K562 (cell line): ENCODE data around the gene TMEM164. TPM values are rescaled to one million over a fixed set of nuclear protein-coding genes. Genes with fewer than 3 reads are reported as not detected.

ENCODE experiments used
- CCNT2 ChIP-seq: IDR thresholded peaks from 2 replicates; pipeline ENCODE4 v1.6.1; 2011; ENCODE audit warnings: borderline replicate concordance, low read depth, mild to moderate bottlenecking, moderate library complexity, mixed read lengths, low read length; ENCODE audit not compliant: insufficient read length; ENCODE audit errors: extremely low read depth
- HLTF ChIP-seq: fragments of 450-650 bp; IDR thresholded peaks from 2 replicates; pipeline ENCODE4 v1.6.1; 2016
- LARP7 ChIP-seq: fragments of 450-650 bp; IDR thresholded peaks from 2 replicates; pipeline ENCODE4 v1.6.1; 2016
- MAZ ChIP-seq, 2 experiments: fragments of 450-650 bp in 1 of 2; sonication (generic) in 1 of 2; formaldehyde crosslinking; IDR thresholded peaks in 1 of 2; conservative IDR thresholded peaks in 1 of 2; 2 replicates each; pipeline versions ENCODE4 v1.4.0 to v1.5.0; 2020; ENCODE audit warnings: mild to moderate bottlenecking in 1 of 2, missing genetic modification reagents in 1 of 2
- NRF1 ChIP-seq, 2 experiments: fragments of 450-650 bp; IDR thresholded peaks in 1 of 2; conservative IDR thresholded peaks in 1 of 2; 2 replicates each; pipeline ENCODE4 v1.6.1; 2014; ENCODE audit warnings: mild to moderate bottlenecking in 2 of 2
- POLR2G ChIP-seq: fragments of 200-400 bp; formaldehyde crosslinking; IDR thresholded peaks from 2 replicates; pipeline ENCODE4 v1.6.1; 2017; ENCODE audit warnings: low read depth, mild to moderate bottlenecking, antibody characterized with exemption, low read length, moderate library complexity
- RBBP5 ChIP-seq: fragments of 200-600 bp; sonication (generic); IDR thresholded peaks from 2 replicates; pipeline ENCODE4 v1.6.1; 2012; ENCODE audit warnings: borderline replicate concordance, mild to moderate bottlenecking, low read length, control low read depth, inconsistent platforms; ENCODE audit not compliant: insufficient read depth, poor library complexity, severe bottlenecking
- SIN3A ChIP-seq, 2 experiments: fragments of 150-350 bp in 1 of 2; IDR thresholded peaks; 2 replicates each; pipeline ENCODE4 v1.6.1; 2011 to 2016; ENCODE audit warnings: borderline replicate concordance in 2 of 2, low read depth in 2 of 2, low read length in 2 of 2, mild to moderate bottlenecking in 2 of 2, moderate library complexity in 2 of 2; ENCODE audit not compliant: control insufficient read depth in 1 of 2
- SMAD4 ChIP-seq: fragments of 250-450 bp; sonication (Bioruptor Pico); conservative IDR thresholded peaks from 2 replicates; pipeline ENCODE4 v1.8.0; 2021; ENCODE audit warnings: inconsistent platforms, mild to moderate bottlenecking, moderate library complexity
- SPI1 ChIP-seq: IDR thresholded peaks from 2 replicates; pipeline ENCODE4 v1.6.1; 2011; ENCODE audit warnings: low read depth, low read length, control low read depth, borderline replicate concordance
- ZNF263 ChIP-seq: sonication (generic); formaldehyde crosslinking; IDR thresholded peaks from 2 replicates; pipeline ENCODE4 v1.8.0; 2022; ENCODE audit warnings: mild to moderate bottlenecking, missing genetic modification reagents, borderline replicate concordance
- polyA plus RNA-seq, 8 experiments: library from polyadenylated mRNA; depleted of rRNA in 4 of 8; stranded (reverse) in 5 of 8; unstranded in 3 of 8; fragments of >200 nt; fragmentation: Nextera tagmentation in 2 of 8; fragmentation: Illumina TruSeq in 1 of 8; extraction: Ambion mirVana in 2 of 8; extraction: Trizol in 1 of 8; gene quantifications; 2 replicates each; pipeline versions ENCODE4 v1.2.1 to v1.2.3, GENCODE V29; 2011 to 2014; ENCODE audit warnings: inconsistent platforms in 1 of 8, missing spikeins in 1 of 8
- total RNA-seq, 7 experiments: library from RNA; depleted of rRNA in 6 of 7; stranded (reverse); fragments of >200 nt in 6 of 7; fragmentation: Illumina TruSeq in 2 of 7; extraction: Trizol in 2 of 7; gene quantifications; 2 replicates each; pipeline versions ENCODE4 v1.2.1 to v1.2.3, GENCODE V29; 2011 to 2021; ENCODE audit warnings: low replicate concordance in 1 of 7
- TF ChIP-seq, protein P1 (sequence below): fragments of 200-800 bp; sonication (Bioruptor generic); IDR thresholded peaks from 2 replicates; pipeline ENCODE4 v1.6.1; 2017; ENCODE audit warnings: missing genetic modification characterization, missing compliant biosample characterization
- TF ChIP-seq, protein P2 (sequence below): sonication (generic); formaldehyde crosslinking; IDR thresholded peaks from 2 replicates; pipeline ENCODE4 v1.8.1; 2023; ENCODE audit warnings: missing genetic modification reagents, mild to moderate bottlenecking, borderline replicate concordance
- TF ChIP-seq, protein P3 (sequence below): fragments of 450-650 bp; conservative IDR thresholded peaks from 2 replicates; pipeline ENCODE4 v1.6.1; 2016; ENCODE audit warnings: missing genetic modification characterization, low read depth, mild to moderate bottlenecking, control low read depth, missing compliant biosample characterization
- TF ChIP-seq, protein P4 (sequence below), 2 experiments: IDR thresholded peaks; 2 replicates each; pipeline ENCODE4 v1.6.1; 2011; ENCODE audit warnings: borderline replicate concordance in 1 of 2, control low read depth in 1 of 2, low read depth in 1 of 2, low read length in 1 of 2, mild to moderate bottlenecking in 1 of 2, mixed read lengths in 1 of 2, moderate library complexity in 1 of 2; ENCODE audit not compliant: insufficient read depth in 1 of 2, insufficient read length in 1 of 2, poor library complexity in 1 of 2, severe bottlenecking in 1 of 2; ENCODE audit errors: extremely low read depth in 1 of 2

The TMEM164 gene
- total and polyA plus RNA-seq, 9 of the 15 experiments (the other 6 are each of a cell fraction or from before 2014, with no cell fraction given), result 2.4 to 57.3 (median 23.1) TPM

DNA sequence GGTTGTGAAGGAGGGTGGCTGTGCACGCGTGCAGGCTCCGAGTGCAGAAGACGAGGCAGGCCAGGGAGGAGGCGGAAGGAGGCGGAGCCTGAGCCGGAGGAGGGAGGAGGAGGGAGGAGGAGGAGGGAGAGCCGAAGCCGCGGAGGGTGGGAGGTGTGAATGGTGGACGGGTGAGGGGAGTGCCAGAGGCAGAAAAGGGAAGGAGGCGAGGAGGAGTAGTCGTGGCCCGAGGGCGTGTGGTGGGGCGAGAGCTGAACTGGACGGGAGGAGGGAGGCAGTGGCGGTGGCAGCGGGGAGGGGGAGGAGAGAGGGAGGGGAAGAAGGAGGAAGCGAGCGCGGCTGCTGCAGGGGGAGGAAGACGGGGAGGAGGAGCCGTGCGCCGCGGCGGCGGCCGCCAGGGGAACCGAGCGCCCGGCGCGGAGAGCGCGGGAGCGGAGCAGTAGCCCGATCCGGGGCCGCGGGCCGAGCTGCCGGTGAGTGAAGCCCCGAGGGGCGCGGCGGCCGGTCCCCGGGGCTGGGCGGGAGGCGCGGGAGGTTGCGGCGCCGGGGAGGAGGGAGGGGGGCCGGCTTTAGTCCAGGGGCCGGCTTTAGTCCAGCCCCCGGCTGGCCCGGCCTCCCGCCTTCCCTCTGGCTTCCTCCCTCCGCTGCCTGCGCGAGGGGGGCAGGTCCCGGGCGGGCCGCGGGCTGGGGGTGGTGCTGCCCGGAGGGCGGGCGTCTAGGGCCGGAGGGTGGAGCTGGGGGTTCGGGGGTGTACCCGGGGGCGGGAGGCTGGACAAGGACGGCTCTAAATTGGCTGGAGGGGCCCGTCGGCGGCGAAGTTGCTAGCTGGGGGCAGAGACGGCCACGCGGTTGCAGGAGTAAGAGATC is at the start of gene TMEM164 (continued):
- TF ChIP-seq SPI1 (peak; percentile 56; the same call in 1 of the 2 replicates), ZNF263 (peak; percentile 99), POLR2G (peak; percentile 88), CCNT2 (peak; percentile 44), LARP7 (peak; percentile 92; the same call in 1 of the 2 replicates), RBBP5 (peak; percentile 27), SMAD4 (CRISPR knock-in tag) (peak; percentile 52), HLTF (peak; percentile 91), NRF1 (conservative IDR thresholded peaks at IDR 0.05 in 1 of 2, IDR thresholded peaks at IDR 0.05 in 1 of 2) (peak; percentile 17 to 29; a peak in 2 of 4 replicates), MAZ (CRISPR knock-in tag; conservative IDR thresholded peaks at IDR 0.05 in 1 of 2, IDR thresholded peaks at IDR 0.05 in 1 of 2) (peak; percentile 46 to 68; a peak in 1 of 4 replicates), SIN3A (IDR thresholded peaks at IDR 0.05; ENCODE audit: borderline replicate concordance in 2 of 2, control insufficient read depth in 1 of 2, low read depth in 2 of 2, low read length in 2 of 2) (peak; percentile 34 to 36; a peak in 2 of 4 replicates)
- TF ChIP-seq, protein P1, sequence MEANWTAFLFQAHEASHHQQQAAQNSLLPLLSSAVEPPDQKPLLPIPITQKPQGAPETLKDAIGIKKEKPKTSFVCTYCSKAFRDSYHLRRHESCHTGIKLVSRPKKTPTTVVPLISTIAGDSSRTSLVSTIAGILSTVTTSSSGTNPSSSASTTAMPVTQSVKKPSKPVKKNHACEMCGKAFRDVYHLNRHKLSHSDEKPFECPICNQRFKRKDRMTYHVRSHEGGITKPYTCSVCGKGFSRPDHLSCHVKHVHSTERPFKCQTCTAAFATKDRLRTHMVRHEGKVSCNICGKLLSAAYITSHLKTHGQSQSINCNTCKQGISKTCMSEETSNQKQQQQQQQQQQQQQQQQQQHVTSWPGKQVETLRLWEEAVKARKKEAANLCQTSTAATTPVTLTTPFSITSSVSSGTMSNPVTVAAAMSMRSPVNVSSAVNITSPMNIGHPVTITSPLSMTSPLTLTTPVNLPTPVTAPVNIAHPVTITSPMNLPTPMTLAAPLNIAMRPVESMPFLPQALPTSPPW (CRISPR knock-in tag), result peak; percentile 96
- TF ChIP-seq, protein P2, sequence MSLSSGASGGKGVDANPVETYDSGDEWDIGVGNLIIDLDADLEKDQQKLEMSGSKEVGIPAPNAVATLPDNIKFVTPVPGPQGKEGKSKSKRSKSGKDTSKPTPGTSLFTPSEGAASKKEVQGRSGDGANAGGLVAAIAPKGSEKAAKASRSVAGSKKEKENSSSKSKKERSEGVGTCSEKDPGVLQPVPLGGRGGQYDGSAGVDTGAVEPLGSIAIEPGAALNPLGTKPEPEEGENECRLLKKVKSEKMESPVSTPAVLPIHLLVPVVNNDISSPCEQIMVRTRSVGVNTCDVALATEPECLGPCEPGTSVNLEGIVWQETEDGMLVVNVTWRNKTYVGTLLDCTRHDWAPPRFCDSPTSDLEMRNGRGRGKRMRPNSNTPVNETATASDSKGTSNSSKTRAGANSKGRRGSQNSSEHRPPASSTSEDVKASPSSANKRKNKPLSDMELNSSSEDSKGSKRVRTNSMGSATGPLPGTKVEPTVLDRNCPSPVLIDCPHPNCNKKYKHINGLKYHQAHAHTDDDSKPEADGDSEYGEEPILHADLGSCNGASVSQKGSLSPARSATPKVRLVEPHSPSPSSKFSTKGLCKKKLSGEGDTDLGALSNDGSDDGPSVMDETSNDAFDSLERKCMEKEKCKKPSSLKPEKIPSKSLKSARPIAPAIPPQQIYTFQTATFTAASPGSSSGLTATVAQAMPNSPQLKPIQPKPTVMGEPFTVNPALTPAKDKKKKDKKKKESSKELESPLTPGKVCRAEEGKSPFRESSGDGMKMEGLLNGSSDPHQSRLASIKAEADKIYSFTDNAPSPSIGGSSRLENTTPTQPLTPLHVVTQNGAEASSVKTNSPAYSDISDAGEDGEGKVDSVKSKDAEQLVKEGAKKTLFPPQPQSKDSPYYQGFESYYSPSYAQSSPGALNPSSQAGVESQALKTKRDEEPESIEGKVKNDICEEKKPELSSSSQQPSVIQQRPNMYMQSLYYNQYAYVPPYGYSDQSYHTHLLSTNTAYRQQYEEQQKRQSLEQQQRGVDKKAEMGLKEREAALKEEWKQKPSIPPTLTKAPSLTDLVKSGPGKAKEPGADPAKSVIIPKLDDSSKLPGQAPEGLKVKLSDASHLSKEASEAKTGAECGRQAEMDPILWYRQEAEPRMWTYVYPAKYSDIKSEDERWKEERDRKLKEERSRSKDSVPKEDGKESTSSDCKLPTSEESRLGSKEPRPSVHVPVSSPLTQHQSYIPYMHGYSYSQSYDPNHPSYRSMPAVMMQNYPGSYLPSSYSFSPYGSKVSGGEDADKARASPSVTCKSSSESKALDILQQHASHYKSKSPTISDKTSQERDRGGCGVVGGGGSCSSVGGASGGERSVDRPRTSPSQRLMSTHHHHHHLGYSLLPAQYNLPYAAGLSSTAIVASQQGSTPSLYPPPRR, result no peak
- TF ChIP-seq, protein P3, sequence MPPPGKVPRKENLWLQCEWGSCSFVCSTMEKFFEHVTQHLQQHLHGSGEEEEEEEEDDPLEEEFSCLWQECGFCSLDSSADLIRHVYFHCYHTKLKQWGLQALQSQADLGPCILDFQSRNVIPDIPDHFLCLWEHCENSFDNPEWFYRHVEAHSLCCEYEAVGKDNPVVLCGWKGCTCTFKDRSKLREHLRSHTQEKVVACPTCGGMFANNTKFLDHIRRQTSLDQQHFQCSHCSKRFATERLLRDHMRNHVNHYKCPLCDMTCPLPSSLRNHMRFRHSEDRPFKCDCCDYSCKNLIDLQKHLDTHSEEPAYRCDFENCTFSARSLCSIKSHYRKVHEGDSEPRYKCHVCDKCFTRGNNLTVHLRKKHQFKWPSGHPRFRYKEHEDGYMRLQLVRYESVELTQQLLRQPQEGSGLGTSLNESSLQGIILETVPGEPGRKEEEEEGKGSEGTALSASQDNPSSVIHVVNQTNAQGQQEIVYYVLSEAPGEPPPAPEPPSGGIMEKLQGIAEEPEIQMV (tag), result no peak
- TF ChIP-seq, protein P4, sequence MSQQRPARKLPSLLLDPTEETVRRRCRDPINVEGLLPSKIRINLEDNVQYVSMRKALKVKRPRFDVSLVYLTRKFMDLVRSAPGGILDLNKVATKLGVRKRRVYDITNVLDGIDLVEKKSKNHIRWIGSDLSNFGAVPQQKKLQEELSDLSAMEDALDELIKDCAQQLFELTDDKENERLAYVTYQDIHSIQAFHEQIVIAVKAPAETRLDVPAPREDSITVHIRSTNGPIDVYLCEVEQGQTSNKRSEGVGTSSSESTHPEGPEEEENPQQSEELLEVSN (IDR thresholded peaks at IDR 0.05; ENCODE audit: borderline replicate concordance in 1 of 2, extremely low read depth in 1 of 2, insufficient read depth in 1 of 2, insufficient read length in 1 of 2, low read depth in 1 of 2, low read length in 1 of 2, poor library complexity in 1 of 2, severe bottlenecking in 1 of 2), result peak; percentile 62 to 83
